K562 (cell line): ENCODE results near the gene APOL2. TPM values are rescaled to one million over a fixed set of nuclear protein-coding genes. Genes with fewer than 3 reads are reported as not detected.

Experiments
- ARHGAP35 ChIP-seq: fragments of 450-650 bp; IDR thresholded peaks from 2 replicates; pipeline ENCODE4 v1.6.1; 2018; ENCODE audit not compliant: partially characterized antibody
- CHD2 ChIP-seq: IDR thresholded peaks from 2 replicates; pipeline ENCODE4 v1.6.1; 2011; ENCODE audit warnings: low read depth, low read length
- CHD4 ChIP-seq: fragments of 200-600 bp; sonication (generic); IDR thresholded peaks from 3 replicates; pipeline ENCODE4 v1.6.1; 2012; ENCODE audit warnings: low read depth, mild to moderate bottlenecking, mixed read lengths, low read length, inconsistent platforms; ENCODE audit not compliant: insufficient read depth, insufficient replicate concordance, poor library complexity, severe bottlenecking
- EWSR1 ChIP-seq: fragments of 450-650 bp; IDR thresholded peaks from 2 replicates; pipeline ENCODE4 v1.6.1; 2018; ENCODE audit warnings: borderline replicate concordance, mild to moderate bottlenecking, low read depth, moderate library complexity; ENCODE audit not compliant: partially characterized antibody
- FOXJ2 ChIP-seq: fragments of 200-800 bp; sonication (Bioruptor generic); IDR thresholded peaks from 2 replicates; pipeline ENCODE4 v1.6.1; 2016; ENCODE audit warnings: missing genetic modification characterization, missing compliant biosample characterization
- IRF2 ChIP-seq: sonication (generic); formaldehyde crosslinking; IDR thresholded peaks from 2 replicates; pipeline ENCODE4 v1.8.1; 2022; ENCODE audit warnings: mild to moderate bottlenecking, missing genetic modification reagents
- KLF13 ChIP-seq: fragments of 450-650 bp; IDR thresholded peaks from 2 replicates; pipeline ENCODE4 v1.6.1; 2016; ENCODE audit warnings: missing genetic modification characterization, low read depth, mild to moderate bottlenecking, missing compliant biosample characterization, moderate library complexity, borderline replicate concordance
- LCOR ChIP-seq: sonication (generic); formaldehyde crosslinking; IDR thresholded peaks from 2 replicates; pipeline ENCODE4 v1.8.0; 2022; ENCODE audit warnings: mild to moderate bottlenecking, missing genetic modification reagents
- MYBL2 ChIP-seq, 2 experiments: fragments of 450-650 bp in 1 of 2; sonication (generic) in 1 of 2; formaldehyde crosslinking in 1 of 2; IDR thresholded peaks; 2 replicates each; pipeline versions ENCODE4 v1.6.1 to v1.8.1; 2017 to 2022; ENCODE audit warnings: borderline replicate concordance in 1 of 2, inconsistent platforms in 1 of 2, low read depth in 1 of 2, mild to moderate bottlenecking in 1 of 2, missing genetic modification reagents in 1 of 2, moderate library complexity in 1 of 2
- NCOA2 ChIP-seq, 2 experiments: fragments of 450-650 bp; IDR thresholded peaks; 2 replicates each; pipeline ENCODE4 v1.6.1; 2018; ENCODE audit warnings: mild to moderate bottlenecking in 2 of 2, moderate library complexity in 1 of 2; ENCODE audit not compliant: partially characterized antibody in 2 of 2
- PHTF2 ChIP-seq: fragments of 250-450 bp; sonication (Bioruptor Pico); IDR thresholded peaks from 2 replicates; pipeline ENCODE4 v1.5.0; 2021; ENCODE audit warnings: mild to moderate bottlenecking
- RAD21 ChIP-seq, 2 experiments: fragments of 250-450 bp in 1 of 2; fragments of 450-650 bp in 1 of 2; sonication (Bioruptor Pico) in 1 of 2; formaldehyde crosslinking in 1 of 2; IDR thresholded peaks in 1 of 2; conservative IDR thresholded peaks in 1 of 2; 2 replicates each; pipeline versions ENCODE4 v1.4.0 to v1.8.0; 2020 to 2022; ENCODE audit warnings: mild to moderate bottlenecking in 2 of 2, moderate library complexity in 1 of 2
- SRF ChIP-seq, 2 experiments: fragments of 250-450, 450-650 bp in 1 of 2; sonication (Bioruptor Pico) in 1 of 2; sonication (generic) in 1 of 2; formaldehyde crosslinking; IDR thresholded peaks; 2 replicates each; pipeline versions ENCODE4 v1.5.0 to v1.5.1; 2020 to 2022; ENCODE audit warnings: mild to moderate bottlenecking in 1 of 2, missing genetic modification reagents in 1 of 2
- TCF3 ChIP-seq: sonication (generic); formaldehyde crosslinking; IDR thresholded peaks from 2 replicates; pipeline ENCODE4 v1.4.0; 2020; ENCODE audit warnings: mild to moderate bottlenecking, missing genetic modification reagents
- XRCC3 ChIP-seq: fragments of 450-650 bp; IDR thresholded peaks from 2 replicates; pipeline ENCODE4 v1.6.1; 2017; ENCODE audit warnings: mild to moderate bottlenecking, moderate library complexity
- XRCC4 ChIP-seq: IDR thresholded peaks from one replicate; pipeline ENCODE4 v1.6.1; 2011; ENCODE audit not compliant: insufficient read depth, insufficient read length; ENCODE audit errors: extremely low read depth
- XRCC5 ChIP-seq: fragments of 200-400 bp; formaldehyde crosslinking; IDR thresholded peaks from 2 replicates; pipeline ENCODE4 v1.6.1; 2017; ENCODE audit warnings: low read depth, mild to moderate bottlenecking, low read length
- ZBED1 ChIP-seq: IDR thresholded peaks from 2 replicates; pipeline ENCODE4 v1.6.1; 2014
- ZFP36 ChIP-seq: fragments of 150-350 bp; IDR thresholded peaks from 2 replicates; pipeline ENCODE4 v1.6.1; 2018; ENCODE audit warnings: low read length, low read depth; ENCODE audit not compliant: partially characterized antibody
- ZNF408 ChIP-seq: fragments of 250-450 bp; sonication (Bioruptor Pico); IDR thresholded peaks from 2 replicates; pipeline ENCODE4 v1.4.0; 2020; ENCODE audit warnings: low read depth, mild to moderate bottlenecking, moderate library complexity
- polyA plus RNA-seq, 8 experiments: library from polyadenylated mRNA; depleted of rRNA in 4 of 8; stranded (reverse) in 5 of 8; unstranded in 3 of 8; fragments of >200 nt; fragmentation: Nextera tagmentation in 2 of 8; fragmentation: Illumina TruSeq in 1 of 8; extraction: Ambion mirVana in 2 of 8; extraction: Trizol in 1 of 8; gene quantifications; 2 replicates each; pipeline versions ENCODE4 v1.2.1 to v1.2.3, GENCODE V29; 2011 to 2014; ENCODE audit warnings: inconsistent platforms in 1 of 8, missing spikeins in 1 of 8
- total RNA-seq, 7 experiments: library from RNA; depleted of rRNA in 6 of 7; stranded (reverse); fragments of >200 nt in 6 of 7; fragmentation: Illumina TruSeq in 2 of 7; extraction: Trizol in 2 of 7; gene quantifications; 2 replicates each; pipeline versions ENCODE4 v1.2.1 to v1.2.3, GENCODE V29; 2011 to 2021; ENCODE audit warnings: low replicate concordance in 1 of 7
- TF ChIP-seq, protein P1 (sequence below): fragments of 450-650 bp; formaldehyde crosslinking; IDR thresholded peaks from 2 replicates; pipeline ENCODE4 v1.4.0; 2022; ENCODE audit warnings: mild to moderate bottlenecking, moderate library complexity
- TF ChIP-seq, protein P2 (sequence below): fragments of 450-650 bp; formaldehyde crosslinking; IDR thresholded peaks from 2 replicates; pipeline ENCODE4 v1.4.0; 2020; ENCODE audit warnings: mild to moderate bottlenecking, moderate library complexity

Gene APOL2
- total and polyA plus RNA-seq, 9 of the 15 experiments (the other 6 are each of a cell fraction or from before 2014, with no cell fraction given), result 2.7 to 10.6 (median 8.9) TPM

DNA sequence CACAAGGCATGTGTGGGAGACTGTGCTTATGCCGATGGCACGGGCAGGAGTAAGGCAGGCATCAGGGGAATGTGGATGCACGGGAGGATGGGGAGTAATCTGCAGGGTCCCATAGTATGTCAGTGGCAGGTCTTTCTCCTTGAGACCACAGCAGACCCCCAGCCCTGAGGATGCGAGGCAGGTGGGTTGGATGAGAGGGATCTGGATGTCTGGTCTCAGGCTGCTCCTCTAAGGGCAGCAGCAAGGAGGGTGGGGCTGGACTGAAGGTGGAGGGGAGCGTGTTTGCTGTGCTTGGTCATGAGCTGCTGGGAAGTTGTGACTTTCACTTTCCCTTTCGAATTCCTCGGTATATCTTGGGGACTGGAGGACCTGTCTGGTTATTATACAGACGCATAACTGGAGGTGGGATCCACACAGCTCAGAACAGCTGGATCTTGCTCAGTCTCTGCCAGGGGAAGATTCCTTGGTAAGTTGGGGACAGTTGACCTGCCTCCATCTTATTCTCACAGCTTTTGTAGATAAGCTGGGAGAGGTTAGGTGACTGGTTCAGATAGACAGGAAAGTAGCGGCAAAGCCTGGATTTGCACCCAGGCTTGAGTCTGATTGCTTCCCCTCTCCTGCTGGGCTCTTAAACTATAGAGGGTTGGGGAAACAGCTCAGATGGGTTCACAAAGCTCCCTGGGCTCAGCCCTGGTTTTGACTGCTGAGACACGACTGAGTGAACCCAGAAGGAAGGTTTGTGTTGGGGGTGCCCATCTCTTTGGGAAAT lies 13.6 kb upstream of the APOL2 start, which contains the start of gene APOL1 (continued):
- TF ChIP-seq, protein P1, sequence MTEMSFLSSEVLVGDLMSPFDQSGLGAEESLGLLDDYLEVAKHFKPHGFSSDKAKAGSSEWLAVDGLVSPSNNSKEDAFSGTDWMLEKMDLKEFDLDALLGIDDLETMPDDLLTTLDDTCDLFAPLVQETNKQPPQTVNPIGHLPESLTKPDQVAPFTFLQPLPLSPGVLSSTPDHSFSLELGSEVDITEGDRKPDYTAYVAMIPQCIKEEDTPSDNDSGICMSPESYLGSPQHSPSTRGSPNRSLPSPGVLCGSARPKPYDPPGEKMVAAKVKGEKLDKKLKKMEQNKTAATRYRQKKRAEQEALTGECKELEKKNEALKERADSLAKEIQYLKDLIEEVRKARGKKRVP (CRISPR knock-in tag), result no peak
- TF ChIP-seq NCOA2 (IDR thresholded peaks at IDR 0.05; ENCODE audit: partially characterized antibody in 2 of 2), result no peak
- no peak for TF ChIP-seq ZFP36
- no peak for TF ChIP-seq CHD4
- no peak for TF ChIP-seq TCF3
- peak; percentile 98 for TF ChIP-seq IRF2
- TF ChIP-seq LCOR (CRISPR knock-in tag), result no peak
- no peak for TF ChIP-seq KLF13 (tag)
- TF ChIP-seq, protein P2, sequence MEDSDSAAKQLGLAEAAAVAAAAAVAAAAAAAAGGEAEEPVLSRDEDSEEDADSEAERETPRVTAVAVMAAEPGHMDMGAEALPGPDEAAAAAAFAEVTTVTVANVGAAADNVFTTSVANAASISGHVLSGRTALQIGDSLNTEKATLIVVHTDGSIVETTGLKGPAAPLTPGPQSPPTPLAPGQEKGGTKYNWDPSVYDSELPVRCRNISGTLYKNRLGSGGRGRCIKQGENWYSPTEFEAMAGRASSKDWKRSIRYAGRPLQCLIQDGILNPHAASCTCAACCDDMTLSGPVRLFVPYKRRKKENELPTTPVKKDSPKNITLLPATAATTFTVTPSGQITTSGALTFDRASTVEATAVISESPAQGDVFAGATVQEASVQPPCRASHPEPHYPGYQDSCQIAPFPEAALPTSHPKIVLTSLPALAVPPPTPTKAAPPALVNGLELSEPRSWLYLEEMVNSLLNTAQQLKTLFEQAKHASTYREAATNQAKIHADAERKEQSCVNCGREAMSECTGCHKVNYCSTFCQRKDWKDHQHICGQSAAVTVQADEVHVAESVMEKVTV (CRISPR knock-in tag), result no peak
- no peak for TF ChIP-seq PHTF2 (CRISPR knock-in tag)
- no peak for TF ChIP-seq ZNF408
- TF ChIP-seq ARHGAP35, result no peak
- TF ChIP-seq RAD21 (CRISPR knock-in tag; conservative IDR thresholded peaks at IDR 0.05 in 1 of 2, IDR thresholded peaks at IDR 0.05 in 1 of 2), result no peak
- TF ChIP-seq FOXJ2, result no peak
- TF ChIP-seq XRCC5, result no peak
- no peak for TF ChIP-seq XRCC4
- TF ChIP-seq SRF (CRISPR knock-in tag; IDR thresholded peaks at IDR 0.05), result no peak
- no peak for TF ChIP-seq CHD2
- TF ChIP-seq XRCC3, result no peak
- TF ChIP-seq ZBED1, result no peak
- TF ChIP-seq EWSR1, result no peak
- no peak for TF ChIP-seq MYBL2 (IDR thresholded peaks at IDR 0.05; ENCODE audit: low read depth)
- TF ChIP-seq MYBL2 (CRISPR knock-in tag; IDR thresholded peaks at IDR 0.05; ENCODE audit: borderline replicate concordance), result no peak
